ENCODE measurements around the gene SP3.

DNA sequence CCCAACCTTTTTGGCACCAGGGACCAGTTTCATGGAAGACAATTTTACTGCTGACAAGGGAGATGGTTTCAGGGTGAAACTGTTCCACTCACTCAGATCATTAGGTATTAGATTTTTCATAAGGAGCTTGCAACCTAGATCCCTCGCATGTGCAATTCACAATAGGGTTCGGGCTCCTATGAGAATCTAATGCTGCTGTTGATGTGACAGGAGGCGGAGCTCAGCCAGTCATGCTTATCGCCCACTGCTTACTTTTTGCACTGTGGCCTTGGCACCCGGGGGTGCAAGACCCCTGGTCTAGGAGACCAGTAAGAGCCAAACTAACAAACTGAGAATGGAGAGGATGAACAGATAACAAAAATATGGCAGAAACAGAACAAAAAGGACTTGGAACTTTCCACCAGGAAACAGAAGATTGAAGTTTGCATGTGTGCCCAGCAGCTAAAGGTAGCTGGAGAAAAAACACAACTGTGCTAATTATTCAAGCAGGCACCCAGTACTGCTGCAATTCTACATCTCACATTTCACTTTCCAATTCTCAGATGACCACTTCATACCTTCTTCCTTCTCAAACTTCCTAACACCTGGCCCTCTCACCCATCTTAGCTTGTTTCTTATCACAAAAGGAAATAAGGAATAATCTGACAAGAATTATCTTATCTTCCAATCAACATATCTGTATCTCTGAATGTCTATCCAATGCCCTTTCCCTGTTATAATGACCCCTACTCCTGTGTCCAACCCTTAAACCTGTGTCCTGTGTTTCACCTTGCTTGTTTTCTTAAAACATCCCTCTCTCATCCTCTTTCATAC is 24.8 kb downstream of the SP3 start:
- TF ChIP-seq, protein P1, sequence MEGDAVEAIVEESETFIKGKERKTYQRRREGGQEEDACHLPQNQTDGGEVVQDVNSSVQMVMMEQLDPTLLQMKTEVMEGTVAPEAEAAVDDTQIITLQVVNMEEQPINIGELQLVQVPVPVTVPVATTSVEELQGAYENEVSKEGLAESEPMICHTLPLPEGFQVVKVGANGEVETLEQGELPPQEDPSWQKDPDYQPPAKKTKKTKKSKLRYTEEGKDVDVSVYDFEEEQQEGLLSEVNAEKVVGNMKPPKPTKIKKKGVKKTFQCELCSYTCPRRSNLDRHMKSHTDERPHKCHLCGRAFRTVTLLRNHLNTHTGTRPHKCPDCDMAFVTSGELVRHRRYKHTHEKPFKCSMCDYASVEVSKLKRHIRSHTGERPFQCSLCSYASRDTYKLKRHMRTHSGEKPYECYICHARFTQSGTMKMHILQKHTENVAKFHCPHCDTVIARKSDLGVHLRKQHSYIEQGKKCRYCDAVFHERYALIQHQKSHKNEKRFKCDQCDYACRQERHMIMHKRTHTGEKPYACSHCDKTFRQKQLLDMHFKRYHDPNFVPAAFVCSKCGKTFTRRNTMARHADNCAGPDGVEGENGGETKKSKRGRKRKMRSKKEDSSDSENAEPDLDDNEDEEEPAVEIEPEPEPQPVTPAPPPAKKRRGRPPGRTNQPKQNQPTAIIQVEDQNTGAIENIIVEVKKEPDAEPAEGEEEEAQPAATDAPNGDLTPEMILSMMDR (conservative IDR thresholded peaks at IDR 0.05 in 1 of 2, IDR thresholded peaks at IDR 0.05 in 1 of 2; ENCODE audit: low read depth in 1 of 2, low read length in 2 of 2): no peak
- TF ChIP-seq EZH2 (IDR thresholded peaks at IDR 0.05; ENCODE audit: low read length, missing control alignments): no peak

All from fibroblast of lung (primary cell).